Loucy (cell line): ENCODE data around the gene ATAD5.

ENCODE experiments used
- CTCF ChIP-seq: fragments of 200-600 bp; sonication (generic); conservative IDR thresholded peaks from 2 replicates; pipeline ENCODE4 v1.5.1; 2014; ENCODE audit warnings: mild to moderate bottlenecking, antibody characterized with exemption, low read length
- EZH2phosphoT487 ChIP-seq: fragments of 200-600 bp; IDR thresholded peaks from 2 replicates; pipeline ENCODE4 v1.6.1; 2018; ENCODE audit warnings: antibody characterized with exemption, mild to moderate bottlenecking, moderate library complexity, borderline replicate concordance

- TF ChIP-seq CTCF (no peak), EZH2phosphoT487 (no peak)
Measured at GRCh38 chr17:30927756-30928155, 96.0 kb downstream of the ATAD5 start.
